ENCODE results near the gene SLIT1.
A peak's percentile ranks its signal among the peaks of the same experiment; 100 is the strongest.

The SLIT1 gene

DNA sequence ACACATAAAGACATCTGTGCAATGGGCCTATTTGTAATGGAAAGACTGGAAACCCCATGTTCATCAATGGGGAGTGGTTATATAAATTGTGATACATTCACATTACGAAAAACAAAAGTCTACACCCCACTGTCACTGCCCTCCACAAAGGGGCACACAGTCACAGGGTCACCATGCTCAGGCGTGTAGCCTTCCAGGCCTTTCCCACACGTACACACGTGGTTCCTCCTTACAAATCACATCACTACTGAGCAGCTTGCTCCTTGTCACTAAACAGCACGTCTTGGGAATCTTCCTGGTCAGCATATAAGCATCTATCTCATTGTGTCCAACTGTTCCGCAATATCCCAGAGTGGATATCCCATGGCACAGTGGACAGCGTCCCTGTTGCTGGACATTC lies 163.1 kb downstream of the SLIT1 start:
- no peak for DNase-seq (ENCODE audit: low read depth)

- DNase-seq (ENCODE audit: low read depth), result peak; percentile 22
These were observed 165.0 kb downstream of the SLIT1 start for GRCh38 chr10:97020452-97021400.

- DNase-seq (ENCODE audit: low read depth), result no peak
These were observed 166.4 kb downstream of the SLIT1 start for GRCh38 chr10:97019213-97019844.

- DNase-seq (ENCODE audit: low read depth), result no peak
These were observed 167.2 kb downstream of the SLIT1 start for GRCh38 chr10:97018251-97019212.

DNA sequence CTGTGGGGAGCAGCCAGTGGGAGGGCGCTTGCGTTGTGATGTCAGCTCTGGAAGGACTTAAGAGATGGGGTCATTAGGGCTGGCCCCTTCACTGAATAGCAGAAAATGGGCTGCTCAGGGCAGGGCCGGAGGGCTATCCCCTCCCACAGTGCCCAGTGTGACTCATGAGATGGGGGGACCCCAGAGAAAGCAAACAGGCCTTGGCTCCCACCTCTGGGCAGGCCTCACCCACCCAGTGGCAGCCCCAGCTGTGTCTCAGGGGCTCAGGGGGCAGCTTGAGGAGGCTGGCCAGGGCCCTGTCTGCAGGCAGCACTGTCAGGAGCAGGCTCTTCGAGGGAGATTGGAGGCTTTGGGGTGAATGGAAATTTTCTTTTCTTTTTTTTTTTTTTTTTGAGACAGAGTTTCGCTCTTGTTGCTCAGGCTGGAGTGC lies 168.3 kb downstream of the SLIT1 start:
- no peak for DNase-seq (ENCODE audit: low read depth)

DNA sequence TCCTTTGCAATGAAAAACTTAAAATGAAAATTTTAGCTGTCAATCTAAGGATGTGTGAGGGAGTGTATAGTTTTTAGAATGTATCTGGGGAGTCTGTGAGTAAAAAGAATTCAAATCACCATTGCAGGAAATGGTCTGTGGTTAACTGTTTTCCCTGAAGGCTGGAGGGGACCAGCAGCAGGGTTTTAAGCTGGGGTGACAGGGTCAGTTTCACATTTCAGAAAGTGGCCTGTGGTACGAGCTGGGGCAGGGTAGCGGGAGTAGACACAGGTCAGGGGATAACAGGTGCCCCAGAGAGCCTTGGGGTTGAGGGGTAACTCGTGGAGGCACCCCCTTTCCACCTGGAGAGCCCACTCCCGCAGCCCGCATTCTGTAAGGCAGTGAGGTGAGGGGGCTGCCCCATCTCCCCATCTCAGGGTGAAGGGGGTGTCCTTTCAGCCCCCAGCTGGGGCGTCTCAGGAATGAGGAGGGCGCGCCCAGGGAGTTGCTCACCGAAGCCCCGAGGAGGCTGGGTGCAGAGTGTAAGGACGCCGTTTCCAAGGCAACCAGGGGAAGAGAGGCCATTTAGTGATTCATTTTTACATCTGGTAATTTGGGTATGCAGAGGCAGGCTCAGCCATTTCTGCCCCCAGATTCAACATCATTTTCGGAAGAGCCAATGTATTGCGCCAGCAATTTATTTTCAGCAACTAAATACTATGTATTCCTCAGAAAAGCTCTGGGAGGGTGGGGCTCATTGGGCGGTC lies 168.9 kb downstream of the SLIT1 start:
- DNase-seq (ENCODE audit: low read depth), result no peak

DNA sequence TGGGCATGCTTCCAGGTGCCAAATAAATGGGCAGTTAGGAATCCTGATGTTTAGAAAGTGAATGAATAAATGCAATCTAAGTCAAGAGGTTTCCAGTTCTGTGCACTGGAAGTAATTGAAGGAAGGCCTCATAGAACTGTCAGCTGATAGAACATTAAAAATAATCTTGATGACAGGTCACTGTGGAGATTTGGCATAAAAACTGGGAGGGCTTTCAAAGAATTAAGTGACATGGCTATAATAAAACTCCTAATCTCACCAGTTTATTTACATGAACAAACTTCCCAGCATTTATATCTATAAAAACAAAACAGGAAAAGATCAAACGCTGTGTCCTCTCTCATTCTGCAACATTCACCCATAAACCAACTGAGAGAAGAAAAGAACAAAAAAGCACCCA lies 170.5 kb downstream of the SLIT1 start:
- no peak for DNase-seq (ENCODE audit: low read depth)

GRCh38 chr10:97013983-97014382 lies 171.8 kb downstream of the SLIT1 start:
- DNase-seq (ENCODE audit: low read depth), result no peak

DNA sequence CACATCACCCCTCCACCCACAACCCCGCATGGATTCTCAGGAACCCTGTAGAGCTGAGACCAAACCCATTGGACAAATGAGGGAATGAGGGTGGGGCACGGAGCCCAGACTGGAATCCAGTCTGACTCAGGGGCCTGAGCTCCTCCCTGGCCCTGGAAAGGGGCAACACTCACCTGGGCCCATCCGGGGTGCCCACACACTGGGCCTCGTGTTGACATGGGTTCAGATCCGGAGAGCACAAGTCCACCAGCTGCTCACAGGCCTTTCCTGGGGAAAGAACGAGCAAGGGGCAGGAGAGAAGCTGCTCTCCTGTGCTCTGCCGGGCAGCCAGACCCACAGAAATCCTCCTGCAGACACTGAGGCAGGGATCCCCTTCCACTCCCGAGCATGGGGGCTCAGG lies 172.2 kb downstream of the SLIT1 start:
- no peak for DNase-seq (ENCODE audit: low read depth)

DNA sequence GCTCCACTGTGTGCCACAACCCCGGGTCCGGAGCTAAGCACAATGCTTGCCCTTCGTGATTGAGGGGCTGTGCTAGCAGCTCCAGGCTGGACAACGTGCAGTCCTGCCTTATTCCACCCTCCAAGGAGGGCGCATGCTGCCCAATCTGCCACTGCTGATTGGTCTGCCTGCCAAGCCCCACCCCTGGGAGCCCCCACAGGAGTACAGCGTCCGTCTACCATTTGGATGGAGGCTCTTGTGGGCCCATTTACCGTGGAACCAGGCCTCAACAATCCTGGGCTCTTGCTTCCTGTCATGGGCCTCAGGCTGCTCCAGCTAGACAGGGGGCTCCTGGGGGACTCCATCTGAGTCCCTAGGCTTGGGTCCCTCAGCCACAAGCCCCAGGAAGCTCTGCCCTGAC lies 173.3 kb downstream of the SLIT1 start:
- no peak for DNase-seq (ENCODE audit: low read depth)

DNA sequence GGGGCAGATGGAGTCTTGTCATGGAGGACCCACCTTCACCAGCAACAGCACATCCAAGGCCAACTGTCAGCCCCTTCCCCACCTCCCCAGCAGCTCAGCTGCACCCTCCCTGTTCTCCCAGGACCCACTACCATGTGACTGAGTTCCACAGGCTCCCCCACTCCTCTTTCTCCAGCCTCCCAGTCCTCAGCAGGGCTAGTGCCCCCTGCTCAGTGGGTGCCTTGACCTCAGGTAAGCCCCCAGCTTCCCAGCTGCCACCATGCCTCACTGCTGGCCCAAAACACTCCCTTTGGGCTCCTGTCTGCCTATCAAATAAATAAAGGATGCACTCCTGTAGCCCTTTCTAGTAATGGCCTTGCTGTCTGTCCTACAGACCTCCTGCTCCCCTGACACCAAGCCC lies 174.4 kb downstream of the SLIT1 start:
- no peak for DNase-seq (ENCODE audit: low read depth)

GRCh38 chr10:97010695-97011206 lies 175.0 kb downstream of the SLIT1 start:
- DNase-seq (ENCODE audit: low read depth), result no peak

GRCh38 chr10:97007417-97007816 lies 178.3 kb downstream of the SLIT1 start:
- no peak for DNase-seq (ENCODE audit: low read depth)

GRCh38 chr10:97006364-97006763 lies 179.4 kb downstream of the SLIT1 start:
- DNase-seq (ENCODE audit: low read depth), result no peak

- DNase-seq (ENCODE audit: low read depth), result no peak
These were observed 180.4 kb downstream of the SLIT1 start for GRCh38 chr10:97005349-97005748.

DNA sequence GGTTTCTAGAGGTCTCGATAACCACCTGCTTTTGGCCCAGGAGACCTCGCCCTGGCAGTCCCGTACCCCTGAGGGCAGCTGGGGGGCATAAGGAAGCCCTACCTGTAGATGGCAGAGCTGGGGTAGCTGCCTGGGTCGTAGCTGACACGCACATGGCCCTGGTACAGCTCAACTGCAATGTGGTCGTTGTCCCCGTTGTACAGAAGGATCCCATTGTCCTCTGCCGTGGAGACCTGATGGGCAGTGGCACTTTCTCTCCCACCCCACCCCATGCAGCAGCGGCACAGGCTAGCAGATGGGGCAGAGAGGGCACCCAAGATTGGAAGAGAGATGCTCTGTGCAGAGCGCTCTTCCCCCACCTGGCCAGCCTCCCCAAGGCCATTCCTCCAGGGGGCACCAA lies 181.2 kb downstream of the SLIT1 start:
- no peak for DNase-seq (ENCODE audit: low read depth)

DNA sequence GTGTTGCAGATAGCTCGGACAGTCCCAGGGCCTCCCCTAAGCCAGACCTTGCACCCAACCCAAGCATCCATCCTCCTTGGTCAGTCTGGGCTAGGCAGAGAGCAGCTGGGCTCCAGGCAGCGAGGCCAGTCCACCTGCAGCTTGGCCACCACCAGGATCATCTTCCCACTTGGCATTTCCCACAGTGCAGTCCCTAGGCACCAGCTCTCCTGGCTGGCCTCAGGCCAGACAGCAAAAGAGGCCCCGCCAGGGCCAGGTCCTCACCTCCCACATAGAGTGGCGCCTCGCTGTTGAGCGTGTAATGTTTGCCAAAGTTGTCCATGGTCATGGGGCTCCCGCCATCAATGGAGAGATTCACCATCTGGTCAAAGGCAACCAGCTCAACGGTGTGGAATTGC lies 182.0 kb downstream of the SLIT1 start:
- no peak for DNase-seq (ENCODE audit: low read depth)

DNA sequence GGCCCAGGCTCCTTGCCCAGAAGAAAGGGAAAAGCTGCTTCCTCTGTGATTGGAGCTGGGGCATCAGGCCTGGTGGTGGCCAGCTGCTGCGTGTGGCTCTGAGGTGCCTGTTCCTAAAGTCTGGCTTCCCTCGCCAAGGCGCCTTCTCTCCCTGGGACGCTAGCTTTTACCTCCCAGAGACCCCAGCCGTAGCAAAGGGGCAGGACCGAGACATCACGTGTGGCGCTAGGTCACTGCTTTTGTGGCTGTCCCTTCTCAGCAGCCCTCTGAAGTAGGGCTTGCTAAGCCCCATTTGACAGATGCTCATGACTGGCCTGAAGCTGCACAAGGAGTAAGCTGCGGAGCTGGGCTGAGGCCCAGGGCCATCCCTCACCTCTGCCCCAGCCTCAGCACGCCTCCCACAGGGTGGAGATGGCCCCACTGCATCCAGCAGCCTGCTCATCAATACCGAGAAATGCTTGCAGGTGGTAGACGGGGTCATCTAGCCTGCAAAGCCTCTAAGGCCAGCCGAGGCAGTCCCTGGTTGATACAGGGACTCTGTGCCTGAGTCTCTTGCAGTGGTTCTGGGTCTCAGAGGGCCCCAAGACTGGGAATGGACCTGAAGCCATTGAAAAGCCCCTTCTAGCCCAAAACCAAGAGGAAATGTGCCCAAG lies 182.5 kb downstream of the SLIT1 start:
- no peak for DNase-seq (ENCODE audit: low read depth)

- DNase-seq (ENCODE audit: low read depth), result no peak
These were observed 183.1 kb downstream of the SLIT1 start for GRCh38 chr10:97002670-97003069.

DNA sequence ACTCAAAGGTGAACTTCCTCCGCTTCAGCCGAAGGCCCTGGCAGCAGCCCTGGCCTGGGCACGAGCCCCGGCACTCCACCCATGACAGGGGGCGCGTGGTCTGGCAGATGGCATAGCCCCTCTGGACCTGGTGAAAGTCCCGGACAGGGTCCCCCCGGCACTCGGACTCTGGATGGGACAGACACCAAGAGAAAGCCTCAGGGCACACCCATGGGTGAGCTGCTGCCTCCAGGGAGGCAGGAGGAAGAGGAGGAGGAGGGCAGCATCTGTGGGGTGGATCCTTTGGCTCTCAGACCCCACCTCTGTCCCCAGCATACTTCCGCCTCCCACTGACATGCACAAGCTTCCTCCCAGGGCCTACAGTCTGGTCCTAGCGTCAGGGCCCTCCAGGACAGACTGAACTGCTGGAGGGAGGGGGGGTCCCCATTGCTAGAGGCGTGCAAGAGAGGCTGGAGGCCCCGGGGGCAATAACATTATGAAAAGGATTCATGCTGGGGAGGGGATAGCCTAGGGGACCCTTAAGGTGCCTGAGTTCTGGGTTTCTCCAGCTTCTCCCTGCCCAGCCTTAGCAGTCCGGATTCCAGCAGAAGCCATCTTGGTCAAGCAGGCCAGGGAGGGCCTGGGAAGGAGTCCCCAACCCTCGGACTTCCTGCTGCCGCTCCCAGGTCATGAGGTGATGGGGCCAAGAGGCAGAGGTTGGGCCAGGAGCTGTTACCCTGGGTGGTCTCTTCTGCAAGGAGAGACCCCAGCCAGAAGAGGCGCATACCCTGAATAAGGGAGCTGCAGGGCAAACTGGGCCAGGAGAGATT lies 184.4 kb downstream of the SLIT1 start:
- no peak for DNase-seq (ENCODE audit: low read depth)

All from iris pigment epithelial cell (primary cell).